OCI-LY7 (cell line): ENCODE data around the gene TWF2. TPM values are rescaled to one million over a fixed set of nuclear protein-coding genes. Genes with fewer than 3 reads are reported as not detected.

Experiments used
- BruUV-seq: library from RNA; stranded (reverse); fragments of 400-500 nt; replicated peaks from 2 replicates; lab custom pipeline; 2021; lab: Mats Ljungman, UMichigan
- CTCF ChIA-PET: fragments of 300-600 bp; sonication (Branson Sonifier 250); formaldehyde crosslinking; loops from one replicate; lab custom pipeline; 2022; ENCODE audit warnings: antibody characterized with exemption; ENCODE audit not compliant: unreplicated experiment; lab: Charles Lee
- POLR2A ChIA-PET: fragments of 300-600 bp; sonication (Branson Sonifier 250); formaldehyde crosslinking; loops from one replicate; lab custom pipeline; 2022; ENCODE audit warnings: antibody characterized with exemption; lab: Charles Lee
- DNase-seq: peaks from one replicate; pipeline ENCODE4 v3.0.0-alpha.2; 2015; ENCODE audit warnings: low spot score
- H2AFZ ChIP-seq: fragments of 200-600 bp; sonication (generic), shearing (Covaris generic); 2 replicates; pipeline ENCODE4 v1.6.1; 2014; ENCODE audit warnings: mild to moderate bottlenecking, antibody characterized with exemption, low read length, moderate library complexity
- H3K27ac ChIP-seq: fragments of 200-600 bp; sonication (generic); 2 replicates; pipeline ENCODE4 v1.5.1; 2014; ENCODE audit warnings: mixed run types, low read depth, mild to moderate bottlenecking, moderate library complexity, low read length, inconsistent platforms; ENCODE audit not compliant: poor library complexity, severe bottlenecking
- H3K36me3 ChIP-seq: fragments of 200-600 bp; sonication (generic); 2 replicates; pipeline ENCODE4 v1.6.1; 2014; ENCODE audit warnings: mild to moderate bottlenecking, antibody characterized with exemption, low read length, moderate library complexity, mixed read lengths; ENCODE audit not compliant: insufficient read depth
- H3K4me1 ChIP-seq: fragments of 200-600 bp; sonication (generic); 2 replicates; pipeline ENCODE4 v1.5.1; 2014; ENCODE audit warnings: mild to moderate bottlenecking, low read length; ENCODE audit not compliant: insufficient read depth, poor library complexity, severe bottlenecking
- H3K4me2 ChIP-seq: fragments of 200-600 bp; sonication (generic); 2 replicates; pipeline ENCODE4 v1.6.1; 2014; ENCODE audit warnings: mild to moderate bottlenecking, low read length
- H3K4me3 ChIP-seq: fragments of 200-600 bp; sonication (generic); 2 replicates; pipeline ENCODE4 v1.5.1; 2014; ENCODE audit warnings: mild to moderate bottlenecking, low read depth, low read length; ENCODE audit not compliant: poor library complexity, severe bottlenecking
- H3K79me2 ChIP-seq: fragments of 200-600 bp; sonication (generic); 2 replicates; pipeline ENCODE4 v1.6.1; 2016; ENCODE audit warnings: low read depth, mild to moderate bottlenecking, low read length, moderate library complexity, mixed read lengths; ENCODE audit not compliant: insufficient read depth
- H3K9me2 ChIP-seq: fragments of 200-600 bp; sonication (generic); 2 replicates; pipeline ENCODE4 v1.6.1; 2016; ENCODE audit warnings: mild to moderate bottlenecking, low read length, mixed read lengths; ENCODE audit not compliant: insufficient read depth
- H3K9me3 ChIP-seq: fragments of 200-600 bp; sonication (generic); 2 replicates; pipeline ENCODE4 v1.6.1; 2014; ENCODE audit warnings: mild to moderate bottlenecking, mixed run types, low read length, mixed read lengths
- H4K20me1 ChIP-seq: fragments of 200-600 bp; sonication (generic); 2 replicates; pipeline ENCODE4 v1.6.1; 2014; ENCODE audit warnings: mild to moderate bottlenecking, antibody characterized with exemption, low read length, moderate library complexity, mixed read lengths; ENCODE audit not compliant: insufficient read depth
- EZH2phosphoT487 ChIP-seq: fragments of 200-600 bp; sonication (generic); IDR thresholded peaks from 2 replicates; pipeline ENCODE4 v1.6.1; 2018; ENCODE audit warnings: low read depth, borderline replicate concordance, mild to moderate bottlenecking, mixed run types, antibody characterized with exemption, low read length, moderate library complexity, mixed read lengths
- intact Hi-C: fragments of 100-400 bp; cut with micrococcal nuclease; formaldehyde crosslinking; loops from one replicate; pipeline ENCODE4 v1.10.0; 2022; ENCODE audit not compliant: unreplicated experiment
- total RNA-seq, 2 experiments: library from RNA; depleted of rRNA in 1 of 2; stranded (reverse); fragments of >200 nt in 1 of 2; shearing (Covaris generic) in 1 of 2; gene quantifications; 2 replicates each; pipeline ENCODE4 v1.2.3, GENCODE V29; 2014 to 2022
- TF ChIP-seq, protein P1 (sequence below): fragments of 200-600 bp; sonication (generic); conservative IDR thresholded peaks from 2 replicates; pipeline ENCODE4 v1.5.1; 2014; ENCODE audit warnings: mild to moderate bottlenecking, antibody characterized with exemption, low read length, moderate library complexity, mixed read lengths

TWF2 gene
- total RNA-seq, 2 experiments from 2014 or later: 52.8 to 64.9 TPM

DNA sequence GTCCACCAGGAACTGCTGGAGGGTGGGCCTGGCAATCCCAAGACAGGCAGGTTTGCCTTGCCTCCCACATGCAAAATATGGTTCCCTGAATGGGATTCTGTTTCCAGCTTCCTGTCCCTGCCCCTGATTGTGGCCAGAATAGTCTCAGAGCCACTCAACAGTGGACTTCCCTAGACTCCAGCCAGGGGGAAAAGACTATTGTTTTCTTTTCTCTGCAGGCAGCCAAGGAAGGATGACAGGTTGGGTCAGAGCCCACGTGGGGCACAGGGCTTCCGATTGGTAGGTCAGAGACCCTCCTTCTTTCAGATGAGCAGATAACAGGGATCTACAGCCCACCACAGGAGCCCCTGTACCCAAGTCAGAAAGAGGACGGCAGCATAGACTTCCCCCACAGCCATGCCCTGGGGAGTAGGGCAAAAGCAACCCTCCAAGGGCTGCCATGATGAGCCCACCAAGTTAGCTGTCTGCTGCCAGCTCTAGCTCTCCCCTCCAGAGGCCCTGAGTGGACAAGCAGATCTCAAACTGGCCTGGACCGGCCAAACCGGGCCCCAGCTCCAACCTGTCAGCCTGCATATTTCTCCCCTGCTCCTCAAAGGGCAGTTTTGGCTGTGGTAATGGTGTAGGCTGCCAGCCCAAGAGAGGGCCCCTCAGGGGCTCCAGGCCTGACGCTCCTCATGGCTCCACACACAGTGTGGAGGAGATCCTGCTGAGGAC, 19.9 kb downstream of the TWF2 start:
- H3K36me3 ChIP-seq: peaks cover 80% of the 10 kb centered on the region
- no peak overlapping the region for H3K4me3 ChIP-seq
- peaks cover 9% of the 10 kb centered on the region; the same call in 1 of the 2 replicates for H3K79me2 ChIP-seq
- ChIA-PET POLR2A (interaction anchor here (0.6 to 2.2 kb wide), 3 partner anchors 10 to 58 kb away, joined by 3 to 8 read pairs (median 6); no protein-coding TSS in a partner anchor), CTCF (no interaction called here)
- H3K4me1 ChIP-seq: peaks cover 15% of the 10 kb centered on the region
- H2AFZ ChIP-seq: no peak overlapping the region
- BruUV-seq: no TSS peak
- no peak overlapping the region for H3K4me2 ChIP-seq
- H4K20me1 ChIP-seq: no peaks in the 10 kb centered on the region; the same call in 1 of the 2 replicates
- no peak for DNase-seq
- intact Hi-C loops: no loop called here
- H3K9me3 ChIP-seq: no peaks in the 10 kb centered on the region
- H3K27ac ChIP-seq: no peak overlapping the region
- no peaks in the 10 kb centered on the region for H3K9me2 ChIP-seq
- TF ChIP-seq, protein P1, sequence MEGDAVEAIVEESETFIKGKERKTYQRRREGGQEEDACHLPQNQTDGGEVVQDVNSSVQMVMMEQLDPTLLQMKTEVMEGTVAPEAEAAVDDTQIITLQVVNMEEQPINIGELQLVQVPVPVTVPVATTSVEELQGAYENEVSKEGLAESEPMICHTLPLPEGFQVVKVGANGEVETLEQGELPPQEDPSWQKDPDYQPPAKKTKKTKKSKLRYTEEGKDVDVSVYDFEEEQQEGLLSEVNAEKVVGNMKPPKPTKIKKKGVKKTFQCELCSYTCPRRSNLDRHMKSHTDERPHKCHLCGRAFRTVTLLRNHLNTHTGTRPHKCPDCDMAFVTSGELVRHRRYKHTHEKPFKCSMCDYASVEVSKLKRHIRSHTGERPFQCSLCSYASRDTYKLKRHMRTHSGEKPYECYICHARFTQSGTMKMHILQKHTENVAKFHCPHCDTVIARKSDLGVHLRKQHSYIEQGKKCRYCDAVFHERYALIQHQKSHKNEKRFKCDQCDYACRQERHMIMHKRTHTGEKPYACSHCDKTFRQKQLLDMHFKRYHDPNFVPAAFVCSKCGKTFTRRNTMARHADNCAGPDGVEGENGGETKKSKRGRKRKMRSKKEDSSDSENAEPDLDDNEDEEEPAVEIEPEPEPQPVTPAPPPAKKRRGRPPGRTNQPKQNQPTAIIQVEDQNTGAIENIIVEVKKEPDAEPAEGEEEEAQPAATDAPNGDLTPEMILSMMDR: no peak
- TF ChIP-seq EZH2phosphoT487: no peak

DNA sequence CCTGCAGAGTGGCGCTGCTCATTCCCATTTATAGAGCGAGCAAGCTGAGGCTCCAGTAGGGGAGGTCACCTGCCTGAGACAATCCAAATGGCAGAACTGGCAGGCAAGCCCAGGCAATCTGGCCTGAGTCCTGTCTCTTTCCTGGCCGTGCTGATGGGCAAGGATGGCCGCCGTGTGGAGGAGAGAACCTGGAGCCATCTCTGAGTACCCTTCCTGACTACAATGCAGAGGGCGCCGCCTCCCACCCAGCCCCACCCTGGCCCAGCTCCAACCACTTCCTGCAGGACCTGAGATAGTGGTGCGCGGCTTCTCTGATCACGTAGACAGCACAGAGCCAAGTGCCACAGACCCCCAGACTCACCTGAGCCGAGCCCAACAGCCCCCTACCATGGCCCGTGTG, 20.5 kb downstream of the TWF2 start:
- DNase-seq: no peak
- CTCF ChIA-PET: no interaction called here
- H3K9me2 ChIP-seq: no peaks in the 10 kb centered on the region
- H4K20me1 ChIP-seq: no peaks in the 10 kb centered on the region; the same call in 1 of the 2 replicates
- TF ChIP-seq, protein P1: no peak
- no peak for TF ChIP-seq EZH2phosphoT487
- H3K4me1 ChIP-seq: peaks cover 10% of the 10 kb centered on the region
- BruUV-seq: no TSS peak
- no peak overlapping the region for H3K4me2 ChIP-seq
- H3K79me2 ChIP-seq: peaks cover 2% of the 10 kb centered on the region; the same call in 1 of the 2 replicates
- H3K4me3 ChIP-seq: no peak overlapping the region
- H2AFZ ChIP-seq: no peak overlapping the region
- POLR2A ChIA-PET: interaction anchor here (0.7 to 2.2 kb wide), 3 partner anchors 9 to 97 kb away, joined by 3 to 8 read pairs (median 4); no protein-coding TSS in a partner anchor
- peaks cover 81% of the 10 kb centered on the region for H3K36me3 ChIP-seq
- no peak overlapping the region for H3K27ac ChIP-seq
- no peaks in the 10 kb centered on the region for H3K9me3 ChIP-seq
- intact Hi-C loops: no loop called here

DNA sequence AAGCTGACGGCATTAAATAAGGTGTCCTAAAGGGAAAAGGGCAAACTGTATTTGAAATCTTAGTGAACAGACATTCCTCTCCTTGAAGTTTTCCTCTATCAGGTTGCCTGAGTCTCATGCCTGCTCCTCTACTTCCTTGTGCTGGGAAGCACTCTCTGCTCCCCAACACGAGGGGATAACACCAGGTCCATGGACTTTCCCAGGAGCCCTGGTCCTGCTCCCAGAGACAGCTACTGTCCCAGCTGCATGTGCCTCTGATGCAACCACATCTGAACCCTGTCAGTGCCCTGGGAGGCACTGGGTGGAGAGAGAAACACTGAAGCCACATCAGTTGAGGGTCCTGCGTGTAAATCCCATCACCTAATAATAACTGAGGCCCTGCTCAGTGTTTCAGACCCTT, 20.9 kb downstream of the TWF2 start:
- H3K4me2 ChIP-seq: no peak overlapping the region

More for the DNA sequence above, 20.9 kb downstream of the TWF2 start:
- POLR2A ChIA-PET: interaction anchor here (0.7 kb wide), 2 partner anchors 44 to 98 kb away, joined by 3 to 4 read pairs; no protein-coding TSS in a partner anchor
- CTCF ChIA-PET: no interaction called here
- no peak overlapping the region for H3K27ac ChIP-seq
- BruUV-seq: no TSS peak
- DNase-seq: no peak
- no peaks in the 10 kb centered on the region for H3K9me2 ChIP-seq
- no peaks in the 10 kb centered on the region for H3K9me3 ChIP-seq
- peaks cover 81% of the 10 kb centered on the region for H3K36me3 ChIP-seq
- peaks cover 10% of the 10 kb centered on the region for H3K4me1 ChIP-seq
- no peaks in the 10 kb centered on the region; the same call in 1 of the 2 replicates for H4K20me1 ChIP-seq
- no peaks in the 10 kb centered on the region for H3K79me2 ChIP-seq
- TF ChIP-seq, protein P1: no peak
- no peak overlapping the region for H3K4me3 ChIP-seq
- H2AFZ ChIP-seq: no peak overlapping the region
- intact Hi-C loops: no loop called here
